Measurements from ENCODE around the gene TMEM126A. TPM values are rescaled to one million over a fixed set of nuclear protein-coding genes. Genes with fewer than 3 reads are reported as not detected.
A peak's percentile ranks its signal among the peaks of the same experiment; 100 is the strongest.

Gene TMEM126A
- total and polyA plus RNA-seq, 2 of the 13 experiments (the other 11 are each of a cell fraction or from before 2014, with no cell fraction given): 59.5 to 66.9 TPM

DNA sequence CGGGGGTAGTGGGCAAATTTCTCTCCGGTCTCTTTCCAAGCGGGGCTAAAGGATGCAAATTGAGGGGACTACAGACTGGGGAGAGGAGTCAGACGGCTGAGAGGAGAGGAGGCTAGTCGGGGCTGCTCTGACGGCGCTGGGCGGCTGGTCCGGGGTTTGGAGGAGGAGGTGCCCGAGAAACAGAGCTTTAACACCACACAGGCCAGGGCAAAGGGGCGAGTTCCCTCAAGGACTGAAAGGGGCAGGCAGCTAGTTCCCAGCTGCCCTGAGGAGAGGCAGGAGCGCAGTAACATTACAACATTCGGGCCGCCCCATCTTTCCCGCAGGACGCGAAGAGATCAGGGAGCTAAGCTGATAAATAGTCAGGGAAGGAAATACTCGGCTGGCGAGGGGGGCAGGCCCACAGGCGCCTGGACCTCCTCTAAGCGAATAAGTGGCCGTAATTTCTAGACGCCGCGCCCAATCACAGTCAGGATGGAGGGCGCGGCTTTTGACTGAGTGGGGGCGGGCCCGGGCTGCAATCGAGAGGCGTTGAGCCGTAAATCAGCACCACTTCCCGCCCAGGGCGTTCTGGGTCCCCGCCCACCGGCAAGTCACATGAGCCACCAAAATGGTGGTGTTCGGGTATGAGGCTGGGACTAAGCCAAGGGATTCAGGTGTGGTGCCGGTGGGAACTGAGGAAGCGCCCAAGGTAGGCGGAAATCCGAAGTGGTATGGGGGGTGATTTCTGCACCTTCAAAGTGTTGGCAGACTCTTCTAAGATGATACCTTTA is 19.6 kb upstream of the TMEM126A start, which contains the start of gene TMEM126B (continued):
- TF ChIP-seq NFIB (CRISPR knock-in tag; IDR thresholded peaks at IDR 0.05; ENCODE audit: borderline replicate concordance): no peak
- TF ChIP-seq ZNF513 (CRISPR knock-in tag; conservative IDR thresholded peaks at IDR 0.05): no peak; the same call in 1 of the 2 replicates
- TF ChIP-seq PHB2 (IDR thresholded peaks at IDR 0.05; ENCODE audit: partially characterized antibody): no peak
- TF ChIP-seq, protein P1, sequence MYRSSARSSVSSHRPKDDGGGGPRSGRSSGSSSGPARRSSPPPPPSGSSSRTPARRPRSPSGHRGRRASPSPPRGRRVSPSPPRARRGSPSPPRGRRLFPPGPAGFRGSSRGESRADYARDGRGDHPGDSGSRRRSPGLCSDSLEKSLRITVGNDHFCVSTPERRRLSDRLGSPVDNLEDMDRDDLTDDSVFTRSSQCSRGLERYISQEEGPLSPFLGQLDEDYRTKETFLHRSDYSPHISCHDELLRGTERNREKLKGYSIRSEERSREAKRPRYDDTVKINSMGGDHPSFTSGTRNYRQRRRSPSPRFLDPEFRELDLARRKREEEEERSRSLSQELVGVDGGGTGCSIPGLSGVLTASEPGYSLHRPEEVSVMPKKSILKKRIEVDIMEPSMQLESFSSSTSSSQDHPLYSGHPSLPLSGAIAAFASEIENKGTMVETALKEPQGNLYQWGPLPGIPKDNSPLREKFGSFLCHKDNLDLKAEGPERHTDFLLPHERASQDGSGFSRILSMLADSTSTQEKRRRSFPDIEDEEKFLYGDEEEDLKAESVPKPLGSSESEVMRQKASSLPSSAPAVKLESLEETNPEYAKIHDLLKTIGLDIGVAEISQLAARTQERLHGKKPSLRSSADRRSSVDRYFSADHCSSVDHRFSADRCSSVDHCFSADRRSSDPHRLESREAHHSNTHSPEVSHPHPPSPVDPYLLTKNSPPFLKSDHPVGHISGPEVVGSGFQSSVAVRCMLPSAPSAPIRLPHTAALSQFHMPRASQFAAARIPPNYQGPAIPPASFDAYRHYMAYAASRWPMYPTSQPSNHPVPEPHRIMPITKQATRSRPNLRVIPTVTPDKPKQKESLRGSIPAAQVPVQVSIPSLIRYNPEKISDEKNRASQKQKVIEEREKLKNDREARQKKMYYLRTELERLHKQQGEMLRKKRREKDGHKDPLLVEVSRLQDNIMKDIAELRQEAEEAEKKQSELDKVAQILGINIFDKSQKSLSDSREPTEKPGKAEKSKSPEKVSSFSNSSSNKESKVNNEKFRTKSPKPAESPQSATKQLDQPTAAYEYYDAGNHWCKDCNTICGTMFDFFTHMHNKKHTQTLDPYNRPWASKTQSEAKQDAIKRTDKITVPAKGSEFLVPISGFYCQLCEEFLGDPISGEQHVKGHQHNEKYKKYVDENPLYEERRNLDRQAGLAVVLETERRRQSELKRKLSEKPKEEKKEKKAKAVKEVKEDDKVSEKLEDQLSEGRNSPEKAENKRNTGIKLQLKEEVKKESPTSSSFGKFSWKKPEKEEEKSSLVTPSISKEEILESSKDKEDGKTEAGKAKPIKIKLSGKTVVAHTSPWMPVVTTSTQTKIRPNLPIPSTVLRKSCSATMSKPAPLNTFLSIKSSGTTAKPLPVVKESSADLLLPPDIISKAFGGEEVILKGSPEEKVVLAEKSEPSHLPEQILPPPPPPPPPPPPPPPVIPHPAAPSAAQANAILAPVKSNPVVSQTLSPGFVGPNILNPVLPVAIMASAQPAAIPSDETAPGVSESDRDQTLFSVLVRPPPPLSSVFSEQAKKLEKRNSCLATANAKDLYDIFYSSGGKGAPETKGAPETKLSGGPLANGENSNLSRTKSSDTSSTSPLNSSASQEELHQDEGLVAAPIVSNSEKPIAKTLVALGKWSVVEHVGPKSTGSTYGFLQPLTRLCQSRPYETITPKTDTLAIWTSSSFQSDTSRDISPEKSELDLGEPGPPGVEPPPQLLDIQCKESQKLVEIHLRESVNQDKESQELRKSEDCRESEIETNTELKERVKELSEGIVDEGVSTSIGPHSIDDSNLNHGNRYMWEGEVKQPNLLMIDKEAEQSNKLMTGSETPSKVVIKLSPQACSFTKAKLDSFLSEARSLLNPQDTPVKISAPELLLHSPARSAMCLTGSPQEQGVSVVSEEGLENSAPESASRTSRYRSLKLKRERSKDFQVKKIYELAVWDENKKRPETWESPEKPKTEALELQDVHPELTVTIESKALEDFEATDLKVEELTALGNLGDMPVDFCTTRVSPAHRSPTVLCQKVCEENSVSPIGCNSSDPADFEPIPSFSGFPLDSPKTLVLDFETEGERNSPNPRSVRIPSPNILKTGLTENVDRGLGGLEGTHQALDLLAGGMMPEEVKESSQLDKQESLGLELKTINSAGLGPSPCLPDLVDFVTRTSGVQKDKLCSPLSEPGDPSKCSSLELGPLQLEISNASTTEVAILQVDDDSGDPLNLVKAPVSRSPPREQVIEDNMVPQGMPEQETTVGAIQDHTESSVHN (CRISPR knock-in tag; IDR thresholded peaks at IDR 0.05): no peak
- peak; percentile 59; the same call in 1 of the 2 replicates for TF ChIP-seq SIN3A (IDR thresholded peaks at IDR 0.05; ENCODE audit: borderline replicate concordance, low read depth, low read length)
- no peak for TF ChIP-seq ARNT (IDR thresholded peaks at IDR 0.05)
- TF ChIP-seq HNRNPLL (IDR thresholded peaks at IDR 0.05; ENCODE audit: low read depth, low read length, poor library complexity, severe bottlenecking): peak; percentile 70
- TF ChIP-seq, protein P2, sequence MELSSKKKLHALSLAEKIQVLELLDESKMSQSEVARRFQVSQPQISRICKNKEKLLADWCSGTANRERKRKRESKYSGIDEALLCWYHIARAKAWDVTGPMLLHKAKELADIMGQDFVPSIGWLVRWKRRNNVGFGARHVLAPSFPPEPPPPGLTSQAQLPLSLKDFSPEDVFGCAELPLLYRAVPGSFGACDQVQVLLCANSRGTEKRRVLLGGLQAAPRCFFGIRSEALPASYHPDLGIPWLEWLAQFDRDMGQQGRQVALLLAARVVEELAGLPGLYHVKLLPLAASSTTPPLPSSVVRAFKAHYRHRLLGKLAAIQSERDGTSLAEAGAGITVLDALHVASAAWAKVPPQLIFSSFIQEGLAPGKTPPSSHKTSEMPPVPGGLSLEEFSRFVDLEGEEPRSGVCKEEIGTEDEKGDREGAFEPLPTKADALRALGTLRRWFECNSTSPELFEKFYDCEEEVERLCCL (CRISPR knock-in tag; IDR thresholded peaks at IDR 0.05; ENCODE audit: borderline replicate concordance): no peak
- no peak for TF ChIP-seq ZNF652 (CRISPR knock-in tag; IDR thresholded peaks at IDR 0.05; ENCODE audit: borderline replicate concordance, low read depth)
- no peak for TF ChIP-seq RBM22 (optimal IDR thresholded peaks at IDR 0.05; ENCODE audit: low read length)
- TF ChIP-seq, protein P3, sequence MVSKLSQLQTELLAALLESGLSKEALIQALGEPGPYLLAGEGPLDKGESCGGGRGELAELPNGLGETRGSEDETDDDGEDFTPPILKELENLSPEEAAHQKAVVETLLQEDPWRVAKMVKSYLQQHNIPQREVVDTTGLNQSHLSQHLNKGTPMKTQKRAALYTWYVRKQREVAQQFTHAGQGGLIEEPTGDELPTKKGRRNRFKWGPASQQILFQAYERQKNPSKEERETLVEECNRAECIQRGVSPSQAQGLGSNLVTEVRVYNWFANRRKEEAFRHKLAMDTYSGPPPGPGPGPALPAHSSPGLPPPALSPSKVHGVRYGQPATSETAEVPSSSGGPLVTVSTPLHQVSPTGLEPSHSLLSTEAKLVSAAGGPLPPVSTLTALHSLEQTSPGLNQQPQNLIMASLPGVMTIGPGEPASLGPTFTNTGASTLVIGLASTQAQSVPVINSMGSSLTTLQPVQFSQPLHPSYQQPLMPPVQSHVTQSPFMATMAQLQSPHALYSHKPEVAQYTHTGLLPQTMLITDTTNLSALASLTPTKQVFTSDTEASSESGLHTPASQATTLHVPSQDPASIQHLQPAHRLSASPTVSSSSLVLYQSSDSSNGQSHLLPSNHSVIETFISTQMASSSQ (IDR thresholded peaks at IDR 0.05; ENCODE audit: low read depth): no peak
- TF ChIP-seq, protein P3 (CRISPR knock-in tag; IDR thresholded peaks at IDR 0.05; ENCODE audit: borderline replicate concordance): no peak
- no peak for TF ChIP-seq ZNF333 (CRISPR knock-in tag; IDR thresholded peaks at IDR 0.05; ENCODE audit: borderline replicate concordance)

Data from HepG2 (cell line).